Occipital lobe (tissue), 2 donors: ENCODE measurements around the gene KCNMA1. TPM values are rescaled to one million over a fixed set of nuclear protein-coding genes. Genes with fewer than 3 reads are reported as not detected.

Source experiments
- DNase-seq: peaks from one replicate; lab custom pipeline; 2025; lab: John Stamatoyannopoulos, UW
- total RNA-seq: library from RNA; depleted of rRNA; stranded (reverse); fragments of >200 nt; gene quantifications from one replicate; pipeline ENCODE4 v1.2.3, GENCODE V29; 2014

KCNMA1 gene
- total RNA-seq, 1 donor from 2014 or later = 43.0 TPM

GRCh38 chr10:77029777-77030717, 607.6 kb downstream of the KCNMA1 start:
- no peak for DNase-seq

- no peak for DNase-seq
Measured at GRCh38 chr10:77028042-77028441, 609.6 kb downstream of the KCNMA1 start.

GRCh38 chr10:77027576-77027975, 610.0 kb downstream of the KCNMA1 start:
- no peak for DNase-seq

GRCh38 chr10:77027141-77027540, 610.5 kb downstream of the KCNMA1 start:
- DNase-seq = no peak

GRCh38 chr10:77026148-77026547, 611.5 kb downstream of the KCNMA1 start:
- no peak for DNase-seq

- no peak for DNase-seq
Measured at GRCh38 chr10:77024461-77024860, 613.1 kb downstream of the KCNMA1 start.

GRCh38 chr10:77023396-77023795, 614.2 kb downstream of the KCNMA1 start:
- DNase-seq = no peak

GRCh38 chr10:77022671-77023070, 614.9 kb downstream of the KCNMA1 start:
- DNase-seq = no peak

GRCh38 chr10:77021966-77022490, 615.6 kb downstream of the KCNMA1 start:
- no peak for DNase-seq

GRCh38 chr10:77020426-77021040, 617.1 kb downstream of the KCNMA1 start:
- no peak for DNase-seq

- DNase-seq = no peak
Measured at GRCh38 chr10:77016855-77017254, 620.8 kb downstream of the KCNMA1 start.

GRCh38 chr10:77016278-77016815, 621.3 kb downstream of the KCNMA1 start:
- DNase-seq = no peak

- no peak for DNase-seq
Measured at GRCh38 chr10:77015360-77015759, 622.2 kb downstream of the KCNMA1 start.

- DNase-seq = no peak
Measured at GRCh38 chr10:77012812-77013500, 624.7 kb downstream of the KCNMA1 start.

- DNase-seq = no peak
Measured at GRCh38 chr10:77011874-77012811, 625.5 kb downstream of the KCNMA1 start.

- DNase-seq = no peak
Measured at GRCh38 chr10:77010430-77010829, 627.2 kb downstream of the KCNMA1 start.

- no peak for DNase-seq
Measured at GRCh38 chr10:77007834-77008233, 629.8 kb downstream of the KCNMA1 start.

- no peak for DNase-seq
Measured at GRCh38 chr10:77006836-77007511, 630.6 kb downstream of the KCNMA1 start.

- no peak for DNase-seq
Measured at GRCh38 chr10:77005871-77006270, 631.7 kb downstream of the KCNMA1 start.
